Parathyroid adenoma (tissue), 2 donors: ENCODE results near the gene HBB.

Source experiments
- H2AFZ ChIP-seq: fragments of 300-600 bp; sonication (generic); one replicate; pipeline ENCODE4 v1.7.0; 2017; ENCODE audit warnings: antibody characterized with exemption, mild to moderate bottlenecking
- H3K27ac ChIP-seq: fragments of 300-600 bp; sonication (generic); one replicate; pipeline ENCODE4 v1.7.0; 2017
- H3K27me3 ChIP-seq: fragments of 300-600 bp; sonication (generic); one replicate; pipeline ENCODE4 v1.7.0; 2017; ENCODE audit warnings: low read length; ENCODE audit not compliant: control insufficient read depth, insufficient read depth
- H3K36me3 ChIP-seq: fragments of 300-600 bp; sonication (generic); one replicate; pipeline ENCODE4 v1.7.0; 2017; ENCODE audit warnings: low read length; ENCODE audit not compliant: control insufficient read depth, insufficient read depth
- H3K4me1 ChIP-seq: fragments of 300-600 bp; sonication (generic); one replicate; pipeline ENCODE4 v1.7.0; 2017; ENCODE audit warnings: control low read depth
- H3K4me2 ChIP-seq: fragments of 300-600 bp; sonication (generic); one replicate; pipeline ENCODE4 v1.7.0; 2017; ENCODE audit warnings: low read length
- H3K4me3 ChIP-seq: fragments of 300-600 bp; sonication (generic); one replicate; pipeline ENCODE4 v1.7.0; 2017; ENCODE audit warnings: low read depth, low read length
- H3K79me2 ChIP-seq: fragments of 300-600 bp; sonication (generic); one replicate; pipeline ENCODE4 v1.7.0; 2017; ENCODE audit warnings: control low read depth
- H3K9ac ChIP-seq: fragments of 300-600 bp; sonication (generic); one replicate; pipeline ENCODE4 v1.7.0; 2017; ENCODE audit warnings: mild to moderate bottlenecking
- H3K9me3 ChIP-seq: fragments of 300-600 bp; sonication (generic); one replicate; pipeline ENCODE4 v1.7.0; 2017; ENCODE audit warnings: low read length; ENCODE audit not compliant: control insufficient read depth
- TF ChIP-seq, protein P1 (sequence below): fragments of 300-600 bp; sonication (generic); IDR thresholded peaks from one replicate; pipeline ENCODE4 v1.7.0; 2017; ENCODE audit warnings: antibody characterized with exemption, mild to moderate bottlenecking
- donor health status: primary hyperparathyroidism.

The HBB gene

DNA sequence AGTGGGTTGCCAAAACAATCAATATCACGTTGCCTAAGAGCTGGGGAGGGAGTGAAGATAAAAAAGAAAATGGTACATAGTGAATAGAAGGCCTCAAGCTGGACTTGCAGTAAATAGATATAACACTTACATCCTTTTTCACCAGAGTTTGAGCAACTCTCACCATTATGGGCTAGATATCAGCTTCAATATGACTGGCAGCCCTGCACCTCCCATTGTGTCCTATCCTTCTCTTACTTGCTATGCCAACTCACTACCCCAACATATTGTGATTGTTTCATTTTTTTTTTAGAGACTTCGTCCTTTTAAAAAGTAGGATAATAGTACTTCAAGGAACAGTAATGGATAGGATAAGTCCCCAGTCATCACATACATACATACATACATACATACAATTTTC is 15.3 kb upstream of the HBB start:
- Histone ChIP-seq H3K9me3 (no peaks in the 10 kb centered on the region), H3K4me1 (no peaks in the 10 kb centered on the region), H3K36me3 (no peaks in the 10 kb centered on the region), H3K4me2 (no peak overlapping the region), H3K27me3 (no peaks in the 10 kb centered on the region), H2AFZ (no peak overlapping the region), H3K27ac (no peak overlapping the region), H3K4me3 (no peak overlapping the region), H3K9ac (no peak overlapping the region), H3K79me2 (no peaks in the 10 kb centered on the region)
- TF ChIP-seq, protein P1, sequence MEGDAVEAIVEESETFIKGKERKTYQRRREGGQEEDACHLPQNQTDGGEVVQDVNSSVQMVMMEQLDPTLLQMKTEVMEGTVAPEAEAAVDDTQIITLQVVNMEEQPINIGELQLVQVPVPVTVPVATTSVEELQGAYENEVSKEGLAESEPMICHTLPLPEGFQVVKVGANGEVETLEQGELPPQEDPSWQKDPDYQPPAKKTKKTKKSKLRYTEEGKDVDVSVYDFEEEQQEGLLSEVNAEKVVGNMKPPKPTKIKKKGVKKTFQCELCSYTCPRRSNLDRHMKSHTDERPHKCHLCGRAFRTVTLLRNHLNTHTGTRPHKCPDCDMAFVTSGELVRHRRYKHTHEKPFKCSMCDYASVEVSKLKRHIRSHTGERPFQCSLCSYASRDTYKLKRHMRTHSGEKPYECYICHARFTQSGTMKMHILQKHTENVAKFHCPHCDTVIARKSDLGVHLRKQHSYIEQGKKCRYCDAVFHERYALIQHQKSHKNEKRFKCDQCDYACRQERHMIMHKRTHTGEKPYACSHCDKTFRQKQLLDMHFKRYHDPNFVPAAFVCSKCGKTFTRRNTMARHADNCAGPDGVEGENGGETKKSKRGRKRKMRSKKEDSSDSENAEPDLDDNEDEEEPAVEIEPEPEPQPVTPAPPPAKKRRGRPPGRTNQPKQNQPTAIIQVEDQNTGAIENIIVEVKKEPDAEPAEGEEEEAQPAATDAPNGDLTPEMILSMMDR = no peak

DNA sequence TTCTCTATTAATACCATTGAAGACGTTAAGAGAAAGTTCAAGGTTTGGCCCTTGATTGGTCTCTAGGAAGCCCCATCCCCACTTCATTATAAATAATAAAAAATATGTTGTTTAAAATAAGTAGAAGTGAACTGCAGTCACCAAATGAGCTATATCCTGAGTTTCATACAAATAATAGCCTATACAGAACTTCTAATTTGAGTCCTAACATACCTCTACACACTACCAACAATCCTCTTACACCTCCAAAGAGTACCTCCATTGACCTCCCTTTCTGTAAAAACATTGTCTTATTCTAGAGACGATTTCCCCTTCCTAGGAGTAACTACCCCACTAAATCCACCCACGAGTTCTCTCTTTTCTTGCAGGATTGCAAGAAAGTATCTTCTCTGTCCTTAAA is 14.6 kb upstream of the HBB start:
- no peaks in the 10 kb centered on the region for H3K9me3 ChIP-seq
- no peak overlapping the region for H3K27ac ChIP-seq
- no peak overlapping the region for H3K9ac ChIP-seq
- H3K4me1 ChIP-seq = no peaks in the 10 kb centered on the region
- H3K4me3 ChIP-seq = no peak overlapping the region
- H2AFZ ChIP-seq = no peak overlapping the region
- TF ChIP-seq, protein P1 = no peak
- H3K36me3 ChIP-seq = no peaks in the 10 kb centered on the region
- no peaks in the 10 kb centered on the region for H3K79me2 ChIP-seq
- no peak overlapping the region for H3K4me2 ChIP-seq
- H3K27me3 ChIP-seq = no peaks in the 10 kb centered on the region

DNA sequence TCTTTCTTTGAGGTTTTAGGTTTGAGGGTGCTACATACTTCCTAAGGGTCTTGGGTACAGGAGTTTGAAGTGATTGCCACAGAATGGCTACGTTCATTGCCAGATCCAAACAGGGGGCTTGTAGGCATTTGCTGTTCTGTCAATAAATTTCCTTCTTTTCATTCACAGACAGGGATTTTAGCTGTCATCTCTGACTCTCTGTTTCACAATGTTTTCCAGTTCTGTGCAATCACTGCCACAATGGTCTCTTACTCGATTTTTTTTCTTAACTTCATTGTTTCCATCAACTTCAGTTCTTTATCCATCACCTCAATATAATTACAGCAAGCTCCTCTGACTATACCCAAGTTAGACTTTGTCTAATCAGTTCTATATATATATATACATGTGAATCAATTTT is 13.6 kb upstream of the HBB start:
- no peak overlapping the region for H3K4me2 ChIP-seq
- H3K79me2 ChIP-seq = no peaks in the 10 kb centered on the region
- no peaks in the 10 kb centered on the region for H3K36me3 ChIP-seq
- H2AFZ ChIP-seq = no peak overlapping the region
- H3K27me3 ChIP-seq = no peaks in the 10 kb centered on the region
- no peak overlapping the region for H3K4me3 ChIP-seq
- TF ChIP-seq, protein P1 = no peak
- H3K4me1 ChIP-seq = no peaks in the 10 kb centered on the region
- no peak overlapping the region for H3K9ac ChIP-seq
- no peaks in the 10 kb centered on the region for H3K9me3 ChIP-seq
- H3K27ac ChIP-seq = no peak overlapping the region

DNA sequence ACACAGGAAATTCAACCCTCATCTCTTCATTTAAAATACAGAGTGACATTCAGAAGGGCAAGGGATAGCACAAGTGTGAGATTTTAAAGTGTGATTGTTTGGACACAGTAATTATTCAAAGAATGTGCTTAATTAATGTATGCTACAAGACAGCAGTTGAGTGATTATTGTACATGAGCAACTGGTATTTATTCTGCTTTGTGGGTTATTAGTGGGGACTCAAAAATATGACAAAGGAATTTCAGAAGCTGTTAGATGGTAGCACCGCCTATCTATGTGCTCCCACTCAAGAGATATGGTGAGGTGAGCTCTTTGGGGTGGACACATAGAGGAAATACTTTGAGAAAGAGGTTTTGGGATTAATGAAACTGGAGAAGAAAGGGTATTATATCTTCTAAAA is 13.2 kb upstream of the HBB start:
- no peak overlapping the region for H3K4me3 ChIP-seq
- H3K27ac ChIP-seq = no peak overlapping the region
- H3K9me3 ChIP-seq = no peaks in the 10 kb centered on the region
- no peaks in the 10 kb centered on the region for H3K79me2 ChIP-seq
- H3K27me3 ChIP-seq = no peaks in the 10 kb centered on the region
- no peaks in the 10 kb centered on the region for H3K4me1 ChIP-seq
- no peak overlapping the region for H2AFZ ChIP-seq
- H3K36me3 ChIP-seq = no peaks in the 10 kb centered on the region
- no peak overlapping the region for H3K4me2 ChIP-seq
- TF ChIP-seq, protein P1 = no peak
- no peak overlapping the region for H3K9ac ChIP-seq

DNA sequence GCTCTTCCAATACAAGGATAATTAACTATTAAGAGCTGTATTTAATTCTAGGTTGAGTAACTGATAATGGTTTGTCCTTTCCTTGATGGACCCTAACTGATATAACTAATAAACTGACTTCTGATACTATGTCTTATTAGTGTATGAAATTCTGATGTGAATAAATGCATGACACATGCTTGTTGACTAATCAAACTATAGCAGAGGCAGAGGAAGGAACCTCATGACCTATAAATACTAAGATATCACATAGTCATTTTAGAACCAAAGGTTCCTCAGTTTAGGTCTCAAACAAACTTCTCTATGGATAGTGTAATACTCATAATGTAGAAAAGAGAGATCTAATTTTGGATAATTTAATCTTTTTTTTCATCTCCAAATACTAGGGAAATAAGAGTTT is 12.2 kb upstream of the HBB start:
- Histone ChIP-seq H3K36me3 (no peaks in the 10 kb centered on the region), H3K4me3 (no peak overlapping the region), H3K4me2 (no peak overlapping the region), H3K79me2 (no peaks in the 10 kb centered on the region), H2AFZ (no peak overlapping the region), H3K4me1 (no peaks in the 10 kb centered on the region), H3K9me3 (no peaks in the 10 kb centered on the region), H3K27ac (no peak overlapping the region), H3K27me3 (no peaks in the 10 kb centered on the region), H3K9ac (no peak overlapping the region)
- TF ChIP-seq, protein P1 = no peak
